Body of pancreas (tissue), 4 donors: ENCODE measurements around the gene HMX1.

Source experiments
- CTCF ChIP-seq, 7 experiments: fragments of 450-650 bp in 4 of 7; fragments of 200-600 bp in 3 of 7; sonication (generic) in 3 of 7; IDR thresholded peaks; one replicate each; pipeline ENCODE4 v1.5.1; 2016 to 2019; ENCODE audit warnings: antibody characterized with exemption in 7 of 7
- POLR2A ChIP-seq, 3 donors: fragments of 450-650 bp; IDR thresholded peaks; one replicate each; pipeline ENCODE4 v1.6.1; 2016; ENCODE audit warnings: antibody characterized with exemption in 3 of 3, mild to moderate bottlenecking in 2 of 3

GRCh38 chr4:8866828-8867623 is 4.6 kb downstream of the HMX1 start:
- no peak for TF ChIP-seq CTCF (IDR thresholded peaks at IDR 0.05)
- no peak for TF ChIP-seq POLR2A (IDR thresholded peaks at IDR 0.05)
